Type B pancreatic cell (in vitro differentiated cells): ENCODE results near the gene FHAD1. TPM values are rescaled to one million over a fixed set of nuclear protein-coding genes. Genes with fewer than 3 reads are reported as not detected.
A peak's percentile ranks its signal among the peaks of the same experiment; 100 is the strongest.

Source experiments
- DNase-seq: peaks from one replicate; pipeline ENCODE4 v3.0.0; 2021; ENCODE audit warnings: mixed read lengths; ENCODE audit not compliant: unreplicated experiment; ENCODE audit errors: extremely low spot score
- H3K27ac Mint-ChIP-seq: 2 replicates; pipeline ENCODE4 v1.8.0; 2021; ENCODE audit warnings: mild to moderate bottlenecking, mixed read lengths
- H3K27me3 Mint-ChIP-seq: 2 replicates; pipeline ENCODE4 v1.8.0; 2021; ENCODE audit warnings: mixed read lengths
- H3K36me3 Mint-ChIP-seq: 2 replicates; pipeline ENCODE4 v1.8.0; 2021; ENCODE audit warnings: mixed read lengths
- H3K4me1 Mint-ChIP-seq: one replicate; pipeline ENCODE4 v1.8.0; 2021; ENCODE audit warnings: mixed read lengths; ENCODE audit not compliant: unreplicated experiment
- H3K4me3 Mint-ChIP-seq: 2 replicates; pipeline ENCODE4 v1.8.0; 2021; ENCODE audit warnings: mild to moderate bottlenecking, mixed read lengths
- H3K9me3 Mint-ChIP-seq: 2 replicates; pipeline ENCODE4 v1.8.0; 2021; ENCODE audit warnings: mixed read lengths
- total RNA-seq: library from RNA; stranded (reverse); gene quantifications from 2 replicates; pipeline ENCODE4 v1.2.1, GENCODE V29; 2021; ENCODE audit warnings: low replicate concordance
- TF ChIP-seq, protein P1 (sequence below): fragments of 200-600 bp; sonication (generic); conservative IDR thresholded peaks from 2 replicates; pipeline ENCODE4 v1.5.0; 2021; ENCODE audit warnings: antibody characterized with exemption, mild to moderate bottlenecking

Gene FHAD1
- total RNA-seq, 1 donor from 2014 or later, result 3.8 TPM

DNA sequence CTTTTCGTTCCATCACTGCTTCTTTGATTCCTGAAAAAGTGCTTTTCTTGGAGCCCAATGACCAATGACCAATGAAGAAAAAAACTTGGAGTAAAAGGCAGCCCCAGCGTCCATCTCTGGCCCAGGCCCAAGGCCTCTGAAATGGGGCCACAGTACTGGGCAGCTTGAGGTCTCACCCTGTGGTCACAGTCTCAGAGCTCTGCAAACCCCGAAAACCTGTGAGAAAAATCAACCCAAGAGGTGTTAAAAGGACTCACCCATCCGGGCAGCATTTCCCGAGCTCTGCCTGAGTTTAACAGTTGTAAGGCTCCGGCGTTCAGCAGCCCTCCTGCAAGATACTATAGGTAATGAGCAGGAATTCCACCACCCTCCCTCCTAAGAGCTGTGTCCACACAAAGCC, 160.6 kb downstream of the FHAD1 start:
- Mint-ChIP-seq H3K9me3 (no peaks in the 10 kb centered on the region), H3K27me3 (peaks cover 33% of the 10 kb centered on the region), H3K27ac (no peak overlapping the region), H3K4me3 (peak overlapping the region; percentile 65), H3K36me3 (no peaks in the 10 kb centered on the region), H3K4me1 (peaks cover 23% of the 10 kb centered on the region)
- TF ChIP-seq, protein P1, sequence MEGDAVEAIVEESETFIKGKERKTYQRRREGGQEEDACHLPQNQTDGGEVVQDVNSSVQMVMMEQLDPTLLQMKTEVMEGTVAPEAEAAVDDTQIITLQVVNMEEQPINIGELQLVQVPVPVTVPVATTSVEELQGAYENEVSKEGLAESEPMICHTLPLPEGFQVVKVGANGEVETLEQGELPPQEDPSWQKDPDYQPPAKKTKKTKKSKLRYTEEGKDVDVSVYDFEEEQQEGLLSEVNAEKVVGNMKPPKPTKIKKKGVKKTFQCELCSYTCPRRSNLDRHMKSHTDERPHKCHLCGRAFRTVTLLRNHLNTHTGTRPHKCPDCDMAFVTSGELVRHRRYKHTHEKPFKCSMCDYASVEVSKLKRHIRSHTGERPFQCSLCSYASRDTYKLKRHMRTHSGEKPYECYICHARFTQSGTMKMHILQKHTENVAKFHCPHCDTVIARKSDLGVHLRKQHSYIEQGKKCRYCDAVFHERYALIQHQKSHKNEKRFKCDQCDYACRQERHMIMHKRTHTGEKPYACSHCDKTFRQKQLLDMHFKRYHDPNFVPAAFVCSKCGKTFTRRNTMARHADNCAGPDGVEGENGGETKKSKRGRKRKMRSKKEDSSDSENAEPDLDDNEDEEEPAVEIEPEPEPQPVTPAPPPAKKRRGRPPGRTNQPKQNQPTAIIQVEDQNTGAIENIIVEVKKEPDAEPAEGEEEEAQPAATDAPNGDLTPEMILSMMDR, result no peak
- DNase-seq, result no peak

DNA sequence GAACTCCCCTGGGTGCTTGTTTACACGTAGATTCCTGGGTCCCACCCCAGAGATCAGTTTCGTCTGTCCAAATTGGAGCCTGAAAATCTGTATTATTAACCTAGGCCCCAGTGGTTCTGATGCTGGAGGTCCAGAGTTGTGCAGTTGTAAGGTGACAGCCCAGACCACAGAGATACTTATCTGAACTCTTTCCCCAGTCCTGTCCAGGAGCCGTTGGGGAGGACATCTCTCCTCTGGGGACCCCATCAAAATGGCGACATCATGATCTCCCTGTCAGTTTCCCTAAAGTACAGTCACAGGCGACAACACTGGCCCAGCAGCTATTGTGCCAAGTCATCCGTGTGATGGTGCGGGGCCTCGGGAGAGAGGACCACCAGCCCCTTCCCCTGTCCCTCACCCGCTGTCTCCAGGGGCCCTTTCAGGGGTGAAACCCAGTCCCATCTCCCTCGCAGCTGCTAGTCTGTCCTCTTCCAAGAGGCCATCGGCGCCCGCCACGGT, 161.9 kb downstream of the FHAD1 start:
- Mint-ChIP-seq H3K27me3 (peaks cover 35% of the 10 kb centered on the region), H3K4me3 (peak overlapping the region; percentile 86), H3K9me3 (no peaks in the 10 kb centered on the region), H3K36me3 (no peaks in the 10 kb centered on the region), H3K27ac (peak overlapping the region; percentile 75), H3K4me1 (peaks cover 23% of the 10 kb centered on the region)
- DNase-seq, result no peak
- TF ChIP-seq, protein P1, result no peak

DNA sequence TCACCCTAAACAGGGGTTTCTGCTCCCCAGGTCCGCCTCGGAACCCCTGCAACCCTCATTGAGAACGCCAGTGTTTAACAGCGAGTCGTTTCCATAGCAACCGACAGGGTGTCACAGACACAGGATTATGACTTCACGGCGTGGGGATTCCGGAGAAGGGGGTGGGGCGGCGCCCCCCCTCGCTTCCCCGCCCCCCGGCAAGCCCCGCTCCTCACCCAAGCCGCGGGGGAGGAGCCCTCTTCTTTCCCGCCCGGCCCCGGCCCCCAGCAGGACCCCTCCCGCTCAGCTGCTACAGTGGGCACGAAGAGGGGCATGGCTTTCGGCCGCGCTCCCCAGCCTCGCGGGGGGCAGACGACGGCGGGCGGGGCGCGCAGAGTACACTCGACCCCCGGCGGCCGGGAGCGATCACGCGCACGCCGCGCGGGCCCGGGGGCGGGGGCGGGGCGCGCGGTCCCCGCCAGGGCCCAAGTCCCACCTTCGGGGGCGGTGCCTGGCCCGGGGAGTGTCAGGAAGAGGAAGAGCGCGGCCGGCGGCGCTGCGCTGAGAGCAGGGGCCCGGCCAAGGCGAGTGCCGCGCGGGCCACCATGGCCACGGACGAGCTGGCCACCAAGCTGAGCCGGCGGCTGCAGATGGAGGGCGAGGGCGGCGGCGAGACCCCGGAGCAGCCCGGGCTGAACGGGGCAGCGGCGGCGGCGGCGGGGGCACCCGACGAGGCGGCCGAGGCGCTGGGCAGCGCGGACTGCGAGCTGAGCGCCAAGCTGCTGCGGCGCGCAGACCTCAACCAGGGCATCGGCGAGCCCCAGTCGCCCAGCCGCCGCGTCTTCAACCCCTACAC, 162.6 kb downstream of the FHAD1 start, which contains the start of gene EFHD2:
EFHD2 (plus strand) TSS at position 501 of the 835 bp plus-strand sequence; CDS start at position 585, 84 bp downstream.
- no peaks in the 10 kb centered on the region for H3K36me3 Mint-ChIP-seq
- H3K4me1 Mint-ChIP-seq, result peaks cover 26% of the 10 kb centered on the region
- peak within 1 kb of the TSS; percentile 75 for H3K27ac Mint-ChIP-seq
- peak within 1 kb of the TSS; percentile 89 for H3K4me3 Mint-ChIP-seq
- DNase-seq, result peak; percentile 86
- peaks cover 35% of the 10 kb centered on the region for H3K27me3 Mint-ChIP-seq
- H3K9me3 Mint-ChIP-seq, result no peaks in the 10 kb centered on the region
- TF ChIP-seq, protein P1, result peak; percentile 19

DNA sequence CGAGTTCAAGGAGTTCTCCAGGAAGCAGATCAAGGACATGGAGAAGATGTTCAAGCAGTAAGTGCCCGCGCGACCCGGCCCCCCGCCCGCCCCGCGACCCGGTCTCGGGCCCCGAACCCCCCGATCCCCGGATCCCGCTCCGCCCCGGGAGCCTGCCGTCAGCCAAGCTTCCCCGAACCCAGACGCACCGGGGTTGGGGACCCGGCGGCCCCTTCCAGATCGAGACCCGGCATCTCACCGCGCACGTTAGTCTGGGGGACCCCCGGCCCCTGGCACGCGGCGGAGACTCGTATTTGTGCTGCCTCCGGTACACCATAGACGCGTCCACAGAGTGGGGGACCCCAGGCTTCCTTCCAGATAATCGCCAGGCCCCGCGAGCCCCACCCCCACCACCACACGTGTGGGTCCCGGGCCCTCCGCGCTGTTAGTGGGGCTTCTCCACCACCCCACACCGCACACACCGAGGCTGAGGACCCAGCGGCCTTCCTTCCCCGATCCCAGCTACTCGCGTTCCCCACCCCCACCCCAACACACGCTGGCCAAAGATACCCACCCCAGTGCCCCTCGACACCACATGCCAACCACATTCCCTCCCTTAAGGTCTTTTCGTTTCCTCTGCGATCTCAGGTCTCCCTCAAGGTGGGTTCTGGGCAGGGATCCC, 163.3 kb downstream of the FHAD1 start:
- H3K4me1 Mint-ChIP-seq, result peaks cover 26% of the 10 kb centered on the region
- H3K4me3 Mint-ChIP-seq, result peak overlapping the region; percentile 89
- H3K36me3 Mint-ChIP-seq, result no peaks in the 10 kb centered on the region
- TF ChIP-seq, protein P1, result no peak
- H3K9me3 Mint-ChIP-seq, result no peaks in the 10 kb centered on the region
- H3K27ac Mint-ChIP-seq, result peak overlapping the region; percentile 56
- DNase-seq, result no peak
- peaks cover 32% of the 10 kb centered on the region for H3K27me3 Mint-ChIP-seq

DNA sequence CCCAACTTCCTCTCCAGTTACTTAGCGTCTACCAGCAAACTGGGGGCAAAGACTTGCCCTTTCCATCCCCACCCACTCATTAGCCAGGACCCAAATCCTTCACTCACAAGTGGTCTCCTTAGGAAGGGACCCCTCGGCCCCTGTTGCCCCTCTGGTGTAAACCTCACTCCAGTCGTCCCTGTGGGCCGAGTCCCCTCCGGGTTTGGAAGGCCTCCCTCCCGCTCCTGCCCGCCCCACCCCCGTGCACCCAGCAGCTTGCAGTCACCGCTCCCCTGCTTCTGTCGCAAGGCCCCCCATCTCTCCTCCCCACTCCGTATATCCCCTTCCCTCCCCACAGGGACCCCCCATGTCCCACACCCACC, 163.8 kb downstream of the FHAD1 start:
- Mint-ChIP-seq H3K27me3 (peaks cover 32% of the 10 kb centered on the region), H3K9me3 (no peaks in the 10 kb centered on the region), H3K4me3 (peak overlapping the region; percentile 89), H3K4me1 (peaks cover 26% of the 10 kb centered on the region), H3K27ac (peak overlapping the region; percentile 56), H3K36me3 (no peaks in the 10 kb centered on the region)
- TF ChIP-seq, protein P1, result no peak
- DNase-seq, result no peak
